GM21619 (cell line): ENCODE results near the gene SPC24.
"Not testable (repeated sequence)": the region's sequence is repeated elsewhere in the genome, so short reads cannot be mapped to it uniquely, and the experiment has no call there.

Source experiments
- ATAC-seq: cut with Tn5 transposase; IDR thresholded peaks from one replicate; pipeline ENCODE4 v1.9.1; 2021; ENCODE audit not compliant: unreplicated experiment

SPC24 gene

DNA sequence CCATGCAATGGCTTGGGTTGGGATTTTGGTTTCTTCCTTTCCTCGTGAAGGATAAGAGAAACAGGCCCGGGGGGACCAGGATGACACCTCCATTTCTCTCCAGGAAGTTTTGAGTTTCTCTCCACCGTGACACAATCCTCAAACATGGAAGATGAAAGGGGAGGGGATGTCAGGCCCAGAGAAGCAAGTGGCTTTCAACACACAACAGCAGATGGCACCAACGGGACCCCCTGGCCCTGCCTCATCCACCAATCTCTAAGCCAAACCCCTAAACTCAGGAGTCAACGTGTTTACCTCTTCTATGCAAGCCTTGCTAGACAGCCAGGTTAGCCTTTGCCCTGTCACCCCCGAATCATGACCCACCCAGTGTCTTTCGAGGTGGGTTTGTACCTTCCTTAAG, 24.1 kb downstream of the SPC24 start:
- ATAC-seq = no peak

DNA sequence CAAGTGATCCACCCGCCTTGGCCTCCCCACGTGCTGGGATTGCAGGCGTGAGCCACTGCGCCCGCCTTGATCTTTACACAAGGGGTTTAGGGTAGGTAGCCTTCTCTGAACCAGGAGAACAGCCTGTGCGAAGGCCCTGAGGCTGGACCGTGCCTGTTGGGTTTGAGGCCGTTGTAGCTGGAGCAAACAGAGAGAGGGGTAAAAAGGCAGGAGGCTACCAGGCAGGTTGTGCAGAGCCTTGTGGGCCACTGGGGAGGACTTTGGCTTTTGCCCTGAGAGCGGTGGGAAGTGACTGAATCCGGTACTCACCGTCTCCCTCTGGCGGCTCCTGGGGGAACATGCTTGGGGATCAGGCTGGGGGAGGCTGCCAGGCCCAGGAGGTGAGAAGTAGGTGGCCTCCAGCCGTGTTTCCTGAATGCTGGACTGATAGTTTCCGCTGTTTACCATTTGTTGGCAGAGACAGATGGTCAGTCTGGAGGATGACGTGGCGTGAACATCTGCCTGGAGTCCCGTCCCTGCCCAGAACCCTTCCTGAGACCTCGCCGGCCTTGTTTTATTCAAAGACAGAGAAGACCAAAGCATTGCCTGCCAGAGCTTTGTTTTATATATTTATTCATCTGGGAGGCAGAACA, 24.6 kb downstream of the SPC24 start:
- no peak for ATAC-seq

DNA sequence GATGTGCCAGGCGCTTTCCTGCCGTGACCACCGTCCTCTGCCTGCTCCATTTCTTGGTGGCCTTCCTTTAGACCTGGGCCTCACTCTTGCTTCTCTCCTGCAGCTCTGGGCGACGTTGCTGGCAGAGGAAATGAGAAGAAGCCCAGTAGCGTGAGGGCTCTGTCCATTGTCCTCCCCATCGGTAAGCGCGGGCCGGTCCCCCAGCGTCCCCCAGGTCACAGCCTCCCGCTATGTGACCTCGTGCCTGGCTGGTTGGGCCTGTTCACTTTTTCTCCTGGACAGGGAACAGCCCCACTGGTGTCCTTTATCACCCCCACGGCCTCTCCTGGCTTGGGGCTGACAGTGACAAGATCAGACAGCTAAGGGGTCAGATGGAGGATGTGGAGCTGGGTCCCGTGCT, 27.7 kb downstream of the SPC24 start:
- ATAC-seq = no peak

DNA sequence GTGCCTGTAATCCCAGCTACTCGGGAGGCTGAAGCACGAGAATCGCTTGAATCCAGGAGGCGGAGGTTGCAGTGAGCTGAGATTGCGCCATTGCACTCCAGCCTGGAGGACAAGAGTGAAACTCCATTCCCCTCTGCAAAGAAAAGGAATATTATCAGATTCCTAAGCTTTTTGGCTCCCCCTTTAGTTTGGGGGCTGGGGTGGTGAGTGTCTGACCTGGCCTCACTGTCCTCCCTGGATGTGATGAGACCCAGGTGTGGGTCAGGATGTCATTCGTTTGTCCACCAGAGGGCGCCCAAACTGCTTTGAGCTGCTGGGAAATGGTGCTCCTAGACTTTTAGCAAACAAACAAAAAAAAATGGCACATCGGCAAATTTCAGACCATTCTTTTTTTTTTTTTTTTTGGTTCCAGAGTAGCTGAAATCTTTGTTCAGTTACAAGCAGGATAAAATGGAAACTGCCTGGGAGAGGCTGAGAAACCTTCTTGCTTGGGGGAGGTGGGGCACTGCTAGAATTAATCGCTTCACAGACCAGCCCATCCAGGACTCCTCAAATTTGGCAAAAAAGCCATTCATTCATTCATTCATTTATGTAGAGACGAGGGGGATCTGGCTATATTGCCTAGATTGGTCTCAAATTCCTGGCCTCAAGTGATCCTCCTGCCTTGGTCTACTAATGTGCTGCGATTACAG, 29.4 kb downstream of the SPC24 start:
- no peak for ATAC-seq

DNA sequence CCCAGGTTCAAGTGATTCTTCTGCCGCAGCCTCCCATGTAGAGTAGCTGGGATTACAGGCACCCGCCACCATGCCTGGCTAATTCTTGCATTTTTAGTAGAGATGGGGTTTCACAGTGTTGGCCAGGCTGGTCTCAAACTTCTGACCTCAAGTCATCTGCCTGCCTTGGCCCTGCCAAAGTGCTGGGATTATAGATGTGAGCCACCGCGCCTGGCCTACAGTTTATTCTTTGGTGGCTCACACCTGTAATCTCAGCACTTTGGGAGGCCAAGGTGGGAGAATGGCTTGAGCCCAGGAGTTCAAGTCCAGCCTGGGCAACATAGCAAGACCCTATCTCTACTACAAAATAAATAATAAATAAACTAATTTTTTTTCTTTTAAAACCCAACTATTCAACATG, 31.4 kb downstream of the SPC24 start:
- not testable (repeated sequence) for ATAC-seq

DNA sequence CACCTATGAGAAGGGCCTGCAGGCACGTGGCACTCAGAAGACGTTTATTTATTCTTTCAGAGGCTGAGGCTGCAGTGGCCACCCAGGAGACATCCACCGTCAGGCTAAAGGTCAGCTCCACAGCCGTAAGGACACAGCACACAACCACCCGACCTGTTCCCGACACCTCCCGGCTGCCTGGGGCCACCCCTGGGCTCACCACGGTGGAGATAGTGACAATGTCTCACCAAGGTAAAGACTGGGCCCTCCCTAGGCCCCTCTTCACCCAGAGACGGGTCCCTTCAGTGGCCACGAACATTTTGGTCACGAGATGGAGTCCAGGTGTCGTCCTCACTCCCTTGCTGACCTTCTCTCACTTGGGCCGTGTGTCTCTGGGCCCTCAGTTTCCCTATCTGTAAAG, 32.5 kb downstream of the SPC24 start:
- no peak for ATAC-seq

DNA sequence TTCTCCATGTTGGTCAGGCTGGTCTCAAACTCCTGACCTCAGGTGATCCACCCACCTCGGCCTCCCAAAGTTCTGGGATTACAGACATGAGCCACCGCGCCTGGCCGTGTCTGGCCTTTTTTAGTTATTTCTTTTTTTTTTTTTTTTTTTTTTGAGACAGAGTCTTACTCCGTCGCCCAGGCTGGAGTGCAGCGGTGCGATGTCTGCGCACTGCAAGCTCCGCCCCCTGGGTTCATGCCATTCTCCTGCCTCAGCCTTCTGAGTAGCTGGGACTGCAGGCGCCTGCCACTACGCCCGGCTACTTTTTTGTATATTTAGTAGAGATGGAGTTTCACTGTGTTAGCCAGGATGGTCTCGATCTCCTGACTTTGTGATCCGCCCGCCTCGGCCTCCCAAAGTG, 33.6 kb downstream of the SPC24 start:
- not testable (repeated sequence) for ATAC-seq

DNA sequence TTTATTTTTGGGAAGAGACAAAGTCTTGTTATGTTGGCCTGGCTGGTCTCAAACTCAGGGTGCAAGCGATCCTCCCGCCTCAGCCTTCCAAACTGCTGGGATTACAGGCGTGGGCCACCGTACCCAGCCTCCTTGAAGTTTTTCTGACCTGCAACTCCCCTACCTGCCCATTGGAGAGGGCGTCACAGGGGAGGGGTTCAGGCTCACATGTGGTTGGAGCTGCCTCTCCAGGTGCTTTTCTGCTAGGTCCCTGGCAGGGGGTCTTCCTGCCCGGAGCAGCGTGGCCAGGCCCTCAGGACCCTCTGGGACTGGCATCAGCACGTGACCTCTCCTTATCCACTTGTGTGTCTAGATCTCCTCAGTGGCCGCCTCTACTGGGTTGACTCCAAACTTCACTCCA, 39.1 kb downstream of the SPC24 start:
- no peak for ATAC-seq

DNA sequence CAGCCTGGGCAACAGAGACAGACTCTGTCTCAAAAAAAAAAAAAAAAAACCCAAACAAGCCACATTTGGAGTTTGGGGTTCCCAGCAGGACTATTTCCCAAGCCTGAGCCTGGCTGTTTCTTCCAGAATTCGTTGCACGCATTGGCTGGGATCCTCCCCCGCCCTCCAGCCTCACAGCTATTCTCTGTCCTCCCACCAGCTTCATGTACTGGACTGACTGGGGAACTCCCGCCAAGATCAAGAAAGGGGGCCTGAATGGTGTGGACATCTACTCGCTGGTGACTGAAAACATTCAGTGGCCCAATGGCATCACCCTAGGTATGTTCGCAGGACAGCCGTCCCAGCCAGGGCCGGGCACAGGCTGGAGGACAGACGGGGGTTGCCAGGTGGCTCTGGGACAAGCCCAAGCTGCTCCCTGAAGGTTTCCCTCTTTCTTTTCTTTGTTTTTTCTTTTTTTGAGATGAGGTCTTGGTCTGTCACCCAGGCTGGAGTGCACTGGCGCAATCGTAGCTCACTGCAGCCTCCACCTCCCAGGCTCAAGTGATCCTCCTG, 39.6 kb downstream of the SPC24 start:
- ATAC-seq = no peak

DNA sequence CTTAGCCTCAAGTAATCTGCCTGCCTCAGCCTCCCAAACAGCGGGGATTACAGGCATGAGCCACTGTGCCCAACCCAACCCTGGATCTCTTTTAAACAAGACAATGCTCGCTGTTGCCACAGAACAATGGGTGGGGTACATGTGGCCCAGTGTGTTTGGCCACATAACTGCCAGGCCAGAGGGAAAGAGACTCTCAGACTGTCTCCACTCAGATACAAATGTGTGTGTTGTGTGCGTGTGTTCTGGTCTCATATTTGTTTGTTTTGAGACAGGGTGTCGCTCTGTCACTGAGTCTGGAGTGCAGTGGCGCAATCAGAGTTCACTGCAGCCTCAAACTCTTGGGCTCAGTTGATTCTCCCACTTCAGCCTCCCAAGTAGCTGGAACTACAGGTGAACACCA, 40.5 kb downstream of the SPC24 start:
- ATAC-seq = no peak

DNA sequence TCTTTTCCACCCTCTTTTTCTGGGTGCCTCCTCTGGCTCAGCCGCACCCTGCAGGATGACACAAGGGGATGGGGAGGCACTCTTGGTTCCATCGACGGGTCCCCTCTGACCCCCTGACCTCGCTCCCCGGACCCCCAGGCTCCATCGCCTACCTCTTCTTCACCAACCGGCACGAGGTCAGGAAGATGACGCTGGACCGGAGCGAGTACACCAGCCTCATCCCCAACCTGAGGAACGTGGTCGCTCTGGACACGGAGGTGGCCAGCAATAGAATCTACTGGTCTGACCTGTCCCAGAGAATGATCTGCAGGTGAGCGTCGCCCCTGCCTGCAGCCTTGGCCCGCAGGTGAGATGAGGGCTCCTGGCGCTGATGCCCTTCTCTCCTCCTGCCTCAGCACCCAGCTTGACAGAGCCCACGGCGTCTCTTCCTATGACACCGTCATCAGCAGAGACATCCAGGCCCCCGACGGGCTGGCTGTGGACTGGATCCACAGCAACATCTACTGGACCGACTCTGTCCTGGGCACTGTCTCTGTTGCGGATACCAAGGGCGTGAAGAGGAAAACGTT, 42.4 kb downstream of the SPC24 start:
- ATAC-seq = no peak

DNA sequence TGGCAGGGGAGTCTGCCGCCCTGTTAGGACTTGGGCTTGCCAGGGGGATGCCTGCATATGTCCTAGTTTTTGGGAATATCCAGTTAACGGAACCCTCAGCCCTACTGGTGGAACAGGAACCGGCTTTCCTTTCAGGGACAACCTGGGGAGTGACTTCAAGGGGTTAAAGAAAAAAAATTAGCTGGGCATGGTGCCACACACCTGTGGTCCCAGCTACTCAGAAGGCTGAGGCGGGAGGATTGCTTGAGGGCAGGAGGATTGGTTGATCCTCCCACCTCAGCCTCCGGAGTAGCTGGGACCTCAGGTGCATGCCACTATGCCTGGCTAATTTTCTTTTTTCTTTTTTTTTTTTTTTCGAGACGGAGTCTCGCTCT, 43.8 kb downstream of the SPC24 start:
- ATAC-seq = no peak

DNA sequence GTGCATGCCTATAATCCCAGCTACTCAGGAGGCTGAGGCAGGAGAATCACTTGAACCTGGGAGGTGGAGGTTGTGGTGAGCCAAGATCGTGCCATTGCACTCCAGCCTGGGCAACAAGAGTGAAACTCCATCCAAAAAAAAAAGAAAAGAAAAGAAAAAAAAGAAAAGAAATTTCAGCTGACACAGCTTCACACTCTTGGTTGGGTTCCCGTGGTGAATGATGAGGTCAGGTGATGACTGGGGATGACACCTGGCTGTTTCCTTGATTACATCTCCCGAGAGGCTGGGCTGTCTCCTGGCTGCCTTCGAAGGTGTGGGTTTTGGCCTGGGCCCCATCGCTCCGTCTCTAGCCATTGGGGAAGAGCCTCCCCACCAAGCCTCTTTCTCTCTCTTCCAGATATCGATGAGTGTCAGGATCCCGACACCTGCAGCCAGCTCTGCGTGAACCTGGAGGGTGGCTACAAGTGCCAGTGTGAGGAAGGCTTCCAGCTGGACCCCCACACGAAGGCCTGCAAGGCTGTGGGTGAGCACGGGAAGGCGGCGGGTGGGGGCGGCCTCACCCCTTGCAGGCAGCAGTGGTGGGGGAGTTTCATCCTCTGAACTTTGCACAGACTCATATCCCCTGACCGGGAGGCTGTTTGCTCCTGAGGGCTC, 44.3 kb downstream of the SPC24 start:
- no peak for ATAC-seq

DNA sequence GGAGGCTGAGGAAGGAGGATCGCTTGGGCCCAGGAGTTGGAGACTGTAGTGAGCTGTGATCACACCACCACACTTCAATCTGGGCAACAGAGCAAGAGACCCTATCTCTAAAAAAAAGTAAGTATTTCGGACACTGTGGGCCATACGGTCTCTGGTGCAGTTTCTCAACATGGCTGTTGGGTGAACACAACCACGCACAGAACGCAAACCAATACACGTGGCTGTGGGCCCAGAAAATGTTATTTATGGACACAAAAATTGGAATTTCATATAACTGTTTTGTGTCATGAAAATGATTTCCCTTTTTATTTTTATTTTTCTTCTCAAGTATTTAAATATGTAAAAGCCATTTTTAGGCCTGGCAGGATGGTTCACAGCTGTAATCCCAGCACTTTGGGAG, 46.8 kb downstream of the SPC24 start:
- no peak for ATAC-seq

DNA sequence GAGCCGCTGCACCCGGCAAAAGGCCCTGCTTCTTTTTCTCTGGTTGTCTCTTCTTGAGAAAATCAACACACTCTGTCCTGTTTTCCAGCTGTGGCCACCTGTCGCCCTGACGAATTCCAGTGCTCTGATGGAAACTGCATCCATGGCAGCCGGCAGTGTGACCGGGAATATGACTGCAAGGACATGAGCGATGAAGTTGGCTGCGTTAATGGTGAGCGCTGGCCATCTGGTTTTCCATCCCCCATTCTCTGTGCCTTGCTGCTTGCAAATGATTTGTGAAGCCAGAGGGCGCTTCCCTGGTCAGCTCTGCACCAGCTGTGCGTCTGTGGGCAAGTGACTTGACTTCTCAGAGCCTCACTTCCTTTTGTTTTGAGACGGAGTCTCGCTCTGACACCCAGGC, 49.1 kb downstream of the SPC24 start:
- ATAC-seq = no peak

DNA sequence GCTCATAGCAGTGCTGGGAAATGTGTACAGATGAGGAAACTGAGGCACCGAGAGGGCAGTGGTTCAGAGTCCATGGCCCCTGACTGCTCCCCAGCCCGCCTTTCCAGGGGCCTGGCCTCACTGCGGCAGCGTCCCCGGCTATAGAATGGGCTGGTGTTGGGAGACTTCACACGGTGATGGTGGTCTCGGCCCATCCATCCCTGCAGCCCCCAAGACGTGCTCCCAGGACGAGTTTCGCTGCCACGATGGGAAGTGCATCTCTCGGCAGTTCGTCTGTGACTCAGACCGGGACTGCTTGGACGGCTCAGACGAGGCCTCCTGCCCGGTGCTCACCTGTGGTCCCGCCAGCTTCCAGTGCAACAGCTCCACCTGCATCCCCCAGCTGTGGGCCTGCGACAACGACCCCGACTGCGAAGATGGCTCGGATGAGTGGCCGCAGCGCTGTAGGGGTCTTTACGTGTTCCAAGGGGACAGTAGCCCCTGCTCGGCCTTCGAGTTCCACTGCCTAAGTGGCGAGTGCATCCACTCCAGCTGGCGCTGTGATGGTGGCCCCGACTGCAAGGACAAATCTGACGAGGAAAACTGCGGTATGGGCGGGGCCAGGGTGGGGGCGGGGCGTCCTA, 50.5 kb downstream of the SPC24 start:
- no peak for ATAC-seq

DNA sequence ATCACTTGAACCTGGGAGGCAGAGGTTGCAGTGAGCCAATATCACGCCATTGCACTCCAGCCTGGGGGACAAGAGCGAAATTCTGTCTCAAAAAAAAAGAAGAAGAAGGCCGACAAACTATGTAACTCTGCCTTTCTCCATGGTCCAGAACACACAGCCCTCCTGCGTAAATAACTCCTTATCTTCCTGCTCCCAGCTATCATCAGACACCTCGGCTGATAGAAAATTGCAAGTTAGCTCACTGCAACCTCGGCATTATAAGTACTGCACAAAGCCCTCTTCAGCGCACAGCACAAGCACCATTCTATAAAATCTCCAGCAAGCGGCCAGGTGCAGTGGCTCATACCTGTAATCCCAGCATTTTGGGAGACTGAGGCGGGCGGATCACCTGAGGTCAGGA, 51.9 kb downstream of the SPC24 start:
- not testable (repeated sequence) for ATAC-seq

DNA sequence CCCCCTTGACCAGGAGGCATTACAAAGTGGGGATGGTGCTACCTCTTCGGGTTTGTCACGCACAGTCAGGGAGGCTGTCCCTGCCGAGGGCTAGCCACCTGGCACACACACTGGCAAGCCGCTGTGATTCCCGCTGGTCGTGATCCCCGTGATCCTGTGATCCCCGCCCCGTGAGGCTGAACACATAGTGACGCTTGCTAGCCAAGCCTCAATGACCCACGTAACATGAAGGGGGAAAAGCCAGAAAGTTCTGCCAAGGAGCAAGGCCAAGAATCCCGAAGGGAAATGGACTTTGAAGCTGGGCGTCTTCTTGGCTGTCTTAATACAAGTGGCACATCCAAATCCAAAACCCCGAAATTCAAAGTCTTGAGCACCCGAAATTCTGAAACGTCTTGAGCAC, 52.6 kb downstream of the SPC24 start:
- ATAC-seq = no peak

DNA sequence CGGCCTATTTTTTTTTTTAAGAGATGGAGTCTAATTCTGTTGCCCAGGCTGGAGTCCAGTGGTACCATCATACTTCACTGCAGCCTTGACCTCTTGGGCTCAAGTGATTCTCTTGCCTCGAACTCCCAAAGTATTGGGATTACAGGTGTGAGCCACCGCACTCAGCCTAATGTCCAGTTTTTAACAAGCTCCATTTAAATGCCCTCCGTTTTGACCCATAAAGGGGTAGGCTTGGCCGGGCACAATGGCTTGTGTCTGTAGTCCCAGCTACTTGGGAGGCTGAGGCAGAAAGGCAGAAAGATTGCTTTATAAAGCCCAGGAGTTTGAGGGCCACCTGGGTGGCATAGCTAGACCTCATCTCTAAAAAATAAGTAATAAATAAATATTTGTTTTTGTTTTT, 54.5 kb downstream of the SPC24 start:
- no peak for ATAC-seq

DNA sequence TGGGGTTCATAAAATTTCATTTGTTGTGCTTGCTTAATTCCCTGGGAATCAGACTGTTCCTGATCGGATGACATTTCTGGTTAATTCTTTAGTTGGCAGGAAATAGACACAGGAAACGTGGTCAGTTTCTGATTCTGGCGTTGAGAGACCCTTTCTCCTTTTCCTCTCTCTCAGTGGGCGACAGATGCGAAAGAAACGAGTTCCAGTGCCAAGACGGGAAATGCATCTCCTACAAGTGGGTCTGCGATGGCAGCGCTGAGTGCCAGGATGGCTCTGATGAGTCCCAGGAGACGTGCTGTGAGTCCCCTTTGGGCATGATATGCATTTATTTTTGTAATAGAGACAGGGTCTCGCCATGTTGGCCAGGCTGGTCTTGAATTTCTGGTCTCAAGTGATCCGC, 55.5 kb downstream of the SPC24 start:
- no peak for ATAC-seq

DNA sequence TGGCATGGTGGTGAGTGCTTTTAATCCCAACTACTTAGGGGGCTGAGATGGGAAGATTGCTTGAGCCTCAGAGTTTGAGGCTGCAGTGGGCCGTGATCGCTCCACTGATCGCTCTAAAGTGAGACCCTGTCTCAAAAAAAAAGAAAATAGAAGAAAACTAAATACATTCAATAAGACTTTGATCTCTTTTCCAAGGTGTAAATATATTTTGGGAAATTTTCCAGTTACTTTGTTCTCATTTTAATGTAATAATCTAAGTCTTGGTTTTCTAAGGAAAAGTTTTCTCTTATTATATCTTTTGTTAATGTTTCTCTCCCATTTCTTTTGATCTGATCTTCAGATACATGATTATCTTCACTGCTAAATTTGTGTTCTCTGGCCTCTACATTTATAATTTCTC, 56.7 kb downstream of the SPC24 start:
- ATAC-seq = no peak

DNA sequence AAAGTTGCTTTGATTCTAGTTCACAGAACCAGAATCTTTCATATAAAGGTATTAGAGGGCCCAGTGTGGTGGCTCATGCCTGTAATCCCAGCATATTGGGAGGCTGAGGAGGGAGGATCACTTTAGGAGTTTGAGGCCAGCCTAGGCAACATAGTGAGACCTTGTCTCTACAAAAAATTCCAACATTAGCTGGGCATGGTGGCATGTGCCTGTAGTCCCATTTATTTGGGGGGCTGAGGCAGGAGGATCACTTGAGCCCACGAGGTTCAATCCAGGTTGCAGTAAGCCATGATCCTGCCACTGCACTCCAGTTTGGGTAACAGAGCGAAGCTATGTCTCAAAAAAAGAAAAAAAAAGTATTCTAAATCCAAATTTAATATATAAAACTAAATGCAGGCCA, 57.3 kb downstream of the SPC24 start:
- ATAC-seq = no peak
